GM19328 (cell line): ENCODE results near the gene NDUFS5.
"Not testable (repeated sequence)": the region's sequence is repeated elsewhere in the genome, so short reads cannot be mapped to it uniquely, and the experiment has no call there.

ENCODE experiments used
- ATAC-seq: cut with Tn5 transposase; IDR thresholded peaks from one replicate; pipeline ENCODE4 v1.9.1; 2021; ENCODE audit warnings: mild to moderate bottlenecking, moderate library complexity; ENCODE audit not compliant: unreplicated experiment

Gene NDUFS5

DNA sequence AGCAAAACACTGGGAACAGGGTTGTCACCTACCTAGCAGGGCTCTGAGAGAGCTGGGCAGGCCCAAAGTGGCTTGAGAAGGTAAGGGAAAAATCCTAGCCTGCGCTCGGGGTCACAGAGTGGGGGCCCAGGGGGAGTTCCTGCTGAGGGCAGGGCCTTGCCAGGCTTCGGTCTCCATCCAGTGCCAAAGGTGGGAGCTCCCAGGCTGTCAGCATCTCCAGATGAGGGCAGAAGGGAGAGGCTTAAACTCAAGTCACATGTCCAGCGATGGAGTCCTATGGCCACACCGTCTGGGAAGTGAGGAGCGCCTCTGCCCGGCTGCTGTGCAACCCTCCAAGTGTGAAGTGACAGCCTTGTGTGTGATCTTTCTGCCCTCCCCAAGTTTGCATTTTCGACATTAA lies 11.2 kb upstream of the NDUFS5 start:
- ATAC-seq, result not testable (repeated sequence)

DNA sequence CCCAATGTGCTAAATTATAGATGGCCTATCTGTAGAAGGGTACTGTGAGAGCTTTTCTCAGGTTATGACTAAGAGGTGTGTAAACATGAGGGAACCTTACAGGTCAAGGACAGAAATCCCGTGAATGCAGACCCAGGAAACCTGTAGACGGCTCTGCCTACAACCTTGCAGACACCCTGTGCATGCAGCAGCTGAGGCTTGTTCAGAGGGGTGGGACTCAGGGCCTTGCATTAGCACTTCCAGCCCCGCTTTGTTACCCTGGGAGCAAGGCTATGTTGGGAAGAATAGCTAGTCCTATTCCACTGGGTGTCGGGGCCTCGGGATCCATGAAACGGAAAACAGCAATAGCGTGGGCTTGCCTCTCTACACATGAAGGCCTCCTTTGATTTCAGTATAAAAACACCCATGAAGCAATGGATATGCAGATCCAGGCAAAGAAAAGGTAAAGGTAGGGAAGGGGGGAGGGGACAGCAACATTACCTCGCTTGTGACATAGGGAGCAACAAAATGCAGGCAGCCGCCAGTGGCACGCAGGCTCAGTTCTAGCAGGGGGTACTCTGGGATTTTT lies 9.5 kb upstream of the NDUFS5 start:
- no peak for ATAC-seq

DNA sequence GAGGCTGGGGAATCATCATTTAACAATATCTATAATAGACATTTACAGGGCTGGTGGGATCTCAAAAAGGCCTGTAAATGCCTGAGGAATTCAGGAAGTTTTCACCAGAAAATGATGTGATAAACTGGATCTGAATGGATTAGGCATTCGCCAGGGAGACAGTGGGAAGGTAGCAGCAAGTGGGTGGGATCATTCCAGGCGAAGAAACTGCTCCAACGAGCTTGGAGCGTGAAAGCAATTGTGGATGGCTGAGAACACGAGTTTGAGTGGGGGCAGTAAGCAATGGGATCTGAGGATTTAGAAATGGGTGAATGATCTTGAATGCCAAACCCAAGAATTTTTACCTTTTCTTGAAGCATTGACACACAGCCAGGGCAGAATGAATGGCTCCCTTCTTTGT lies 8.9 kb upstream of the NDUFS5 start:
- ATAC-seq, result no peak

DNA sequence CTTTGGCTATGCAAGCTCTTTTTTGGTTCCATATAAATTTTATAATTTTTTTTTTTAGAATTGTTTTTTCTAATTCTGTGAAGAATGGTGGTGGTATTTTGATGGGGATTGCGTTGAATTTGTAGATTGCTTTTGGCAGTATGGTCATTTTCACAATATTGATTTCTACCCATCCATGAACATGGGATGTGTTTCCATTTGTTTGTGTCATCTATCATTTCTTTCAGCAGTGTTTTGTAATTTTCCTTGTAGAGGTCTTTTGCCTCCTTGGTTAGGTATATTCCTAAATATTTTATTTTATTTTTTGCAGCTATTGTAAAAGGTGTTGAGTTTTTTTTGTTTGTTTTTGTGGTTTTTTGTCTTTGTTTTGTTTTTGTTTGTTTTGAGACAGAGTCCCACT lies 5.7 kb upstream of the NDUFS5 start:
- not testable (repeated sequence) for ATAC-seq

DNA sequence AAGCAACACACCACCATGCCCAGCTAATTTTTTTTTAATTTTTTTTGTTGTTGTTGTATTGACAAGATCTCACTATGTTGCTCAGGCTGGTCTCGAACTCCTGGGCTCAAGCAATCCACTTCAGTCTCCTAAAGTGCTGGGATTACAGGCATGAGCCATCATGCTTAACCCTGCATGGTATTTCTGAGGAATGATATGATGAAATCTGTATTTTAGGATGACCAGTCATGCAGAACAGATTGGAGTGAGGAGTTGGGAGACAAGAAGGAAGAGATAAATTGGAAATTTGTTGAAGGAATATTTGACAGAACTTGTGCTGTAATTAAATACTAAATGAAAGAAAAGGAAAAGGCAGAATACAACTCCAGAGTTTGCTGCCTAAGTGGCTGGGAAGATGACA lies 4.7 kb upstream of the NDUFS5 start:
- no peak for ATAC-seq

DNA sequence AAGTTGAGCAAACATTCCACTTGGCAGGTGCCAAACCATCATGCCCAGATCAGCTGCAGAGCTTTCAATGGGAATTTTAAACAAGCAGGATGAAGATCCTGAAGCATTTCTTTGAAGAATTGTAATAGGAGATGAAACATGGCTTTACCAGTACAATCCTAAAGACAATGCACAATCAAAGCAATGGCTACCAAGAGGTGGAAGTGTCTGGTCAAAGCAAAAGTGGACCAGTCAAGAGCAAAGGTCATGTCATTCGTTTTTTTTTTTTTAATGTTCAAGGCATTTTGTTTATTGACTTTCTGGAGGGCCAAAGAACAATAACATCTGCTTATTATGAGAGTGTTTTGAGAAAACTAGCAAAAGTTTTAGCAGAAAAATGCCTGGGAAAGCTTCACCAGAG lies 3.0 kb upstream of the NDUFS5 start:
- ATAC-seq, result no peak

DNA sequence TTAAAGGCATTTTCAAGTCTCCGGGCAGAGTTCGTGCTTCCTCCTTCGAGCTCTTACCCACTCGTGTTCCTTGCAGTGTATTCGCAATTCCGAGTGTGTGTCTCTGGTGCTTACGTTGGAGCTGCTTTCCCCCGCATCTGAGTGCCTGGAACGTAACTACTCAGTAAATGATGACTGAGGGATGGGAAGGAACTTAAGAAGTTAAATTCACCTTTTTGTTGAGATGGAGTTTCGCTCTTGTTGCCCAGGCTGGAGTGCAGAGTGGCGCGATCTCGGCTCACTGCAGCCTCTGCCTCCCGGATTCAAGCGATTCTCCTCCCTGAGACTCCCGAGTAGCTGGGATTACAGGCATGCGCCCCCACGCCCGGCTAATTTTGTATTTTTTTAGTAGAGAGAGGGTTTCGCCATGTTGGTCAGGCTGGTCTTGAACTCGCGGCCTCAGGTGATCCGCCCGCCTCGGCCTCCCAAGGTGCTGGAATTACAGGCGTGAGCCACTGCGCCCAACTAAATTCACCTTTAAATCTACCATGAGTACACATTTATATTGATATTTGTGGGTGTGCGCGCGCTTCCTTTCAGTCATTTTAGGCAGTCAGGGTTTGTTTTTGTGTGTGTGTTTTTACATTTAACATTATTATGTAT lies 837 bp downstream of the NDUFS5 start:
- no peak for ATAC-seq

DNA sequence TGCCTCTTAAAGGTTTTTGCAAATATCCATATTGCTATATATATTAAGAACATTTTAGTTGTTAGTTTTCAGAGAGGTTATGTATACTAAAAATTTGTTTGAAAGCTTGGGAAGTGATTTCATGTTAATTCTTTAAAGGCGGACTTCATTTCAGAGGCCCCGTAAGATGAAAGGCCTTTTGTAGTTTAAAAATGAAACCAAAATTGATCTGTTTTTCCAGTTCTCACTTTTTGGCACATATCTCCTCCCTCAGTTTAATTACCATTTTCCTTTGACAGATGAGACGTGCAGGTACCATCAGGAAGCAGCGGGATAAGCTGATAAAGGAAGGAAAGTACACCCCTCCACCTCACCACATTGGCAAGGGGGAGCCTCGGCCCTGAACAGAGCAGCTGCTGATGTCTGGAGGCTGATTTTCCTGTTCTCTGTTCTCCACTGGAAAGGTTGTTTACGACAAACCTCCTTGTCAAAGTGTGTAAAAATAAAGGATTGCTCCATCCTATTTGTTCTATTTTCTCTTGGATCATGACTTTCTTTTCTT lies 8.0 kb downstream of the NDUFS5 start:
- ATAC-seq, result no peak

DNA sequence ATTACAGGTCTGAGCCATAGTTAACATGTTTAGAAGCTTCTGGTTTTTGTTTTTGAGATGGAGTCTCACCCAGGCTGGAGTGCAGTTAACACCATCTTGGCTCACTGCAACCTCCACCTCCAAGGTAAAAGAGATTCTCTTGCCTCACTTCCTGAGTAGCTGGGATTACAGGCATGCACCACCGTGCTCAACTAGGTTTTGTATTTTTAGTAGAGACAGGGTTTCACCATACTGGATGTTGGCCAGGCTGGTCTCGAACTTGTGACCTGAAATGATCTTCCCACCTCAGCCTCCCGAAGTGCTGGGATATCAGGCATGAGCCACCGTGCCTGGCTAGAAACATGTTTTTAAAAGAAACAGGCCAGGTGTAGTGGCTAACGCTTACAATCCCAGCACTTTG lies 10.5 kb downstream of the NDUFS5 start:
- ATAC-seq, result no peak

DNA sequence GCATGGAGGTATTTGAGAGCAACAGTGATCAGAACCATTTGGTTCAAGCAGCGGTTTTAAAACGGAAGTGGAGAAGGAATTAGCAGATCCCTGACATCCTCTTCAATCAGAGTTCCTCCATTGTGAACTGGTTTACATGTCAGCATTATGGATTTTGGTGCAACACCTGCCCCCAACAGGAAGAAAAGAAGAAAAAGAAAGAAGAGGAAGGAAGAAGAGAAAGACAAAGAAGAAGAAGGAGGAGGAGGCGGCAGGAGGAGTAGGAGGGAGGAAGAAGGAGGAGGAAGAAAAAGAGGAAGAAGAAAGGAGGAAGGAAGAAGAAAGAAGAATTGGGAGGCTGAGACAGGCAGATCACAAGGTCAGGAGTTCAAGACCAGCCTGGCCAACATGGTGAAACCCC lies 17.4 kb downstream of the NDUFS5 start:
- no peak for ATAC-seq

DNA sequence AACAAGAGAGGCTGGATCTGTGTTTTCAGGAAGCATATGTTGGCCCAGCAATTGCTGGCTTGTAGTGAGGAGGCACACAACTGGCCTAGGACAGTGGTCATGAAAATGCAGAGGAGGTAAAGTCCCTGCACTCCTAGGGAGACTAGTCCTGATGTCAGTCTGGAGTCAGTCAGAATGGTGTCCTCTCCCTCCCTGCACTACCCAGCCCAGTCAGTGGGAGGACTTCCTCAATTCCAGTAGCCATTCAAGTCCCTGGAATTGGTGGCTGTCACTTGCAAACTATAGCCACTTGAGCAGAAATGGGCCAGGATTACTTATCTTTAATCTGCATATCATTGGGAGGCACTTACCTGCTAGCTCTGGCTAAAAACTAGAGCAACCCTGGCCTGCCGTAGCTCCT lies 18.6 kb downstream of the NDUFS5 start:
- ATAC-seq, result no peak

DNA sequence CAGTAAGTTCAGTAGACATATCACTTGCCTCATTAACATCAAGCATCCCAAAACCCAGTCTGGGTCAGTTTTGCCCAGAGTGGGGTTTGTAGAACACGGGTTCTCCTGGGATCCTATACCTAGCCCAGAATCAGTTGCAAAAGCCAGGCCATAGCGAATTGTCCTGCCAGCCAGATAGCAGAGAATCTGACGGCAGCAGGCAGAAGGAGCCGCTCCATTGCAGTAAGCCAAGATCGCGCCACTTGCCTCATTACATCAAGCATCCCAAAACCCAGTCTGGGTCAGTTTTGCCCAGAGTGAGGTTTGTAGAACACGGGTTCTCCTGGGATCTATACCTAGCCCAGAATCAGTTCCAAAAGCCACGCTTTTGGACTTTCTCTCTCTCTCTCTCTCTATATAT lies 19.1 kb downstream of the NDUFS5 start:
- no peak for ATAC-seq

DNA sequence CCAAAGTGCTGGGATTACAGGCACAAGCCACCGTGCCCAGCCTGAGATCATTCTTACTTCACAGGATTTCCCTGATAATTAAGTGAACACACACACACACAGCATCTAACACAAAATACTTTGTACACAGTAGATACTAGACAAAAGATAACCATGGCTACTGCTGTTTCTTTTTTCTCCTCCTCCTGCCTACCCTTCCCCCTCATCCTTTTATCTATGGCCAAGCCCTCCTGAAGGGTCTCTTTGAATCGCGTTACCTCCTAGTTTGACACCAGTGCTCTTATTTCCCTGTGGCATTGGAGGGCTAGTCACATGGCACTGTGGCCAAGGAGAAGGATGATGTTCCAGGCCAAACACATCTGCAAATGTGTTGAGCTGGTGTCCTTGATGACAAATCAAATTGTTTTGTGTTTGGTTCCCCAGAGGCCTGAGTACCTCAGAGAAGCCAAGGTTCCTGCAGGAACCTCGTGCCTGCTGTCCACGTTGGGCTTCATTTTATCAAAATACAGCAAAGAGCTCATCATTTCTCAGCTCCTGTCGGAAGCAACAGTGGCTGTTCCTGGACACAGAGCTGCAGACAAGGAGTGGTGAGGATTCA lies 20.6 kb downstream of the NDUFS5 start:
- ATAC-seq, result no peak

DNA sequence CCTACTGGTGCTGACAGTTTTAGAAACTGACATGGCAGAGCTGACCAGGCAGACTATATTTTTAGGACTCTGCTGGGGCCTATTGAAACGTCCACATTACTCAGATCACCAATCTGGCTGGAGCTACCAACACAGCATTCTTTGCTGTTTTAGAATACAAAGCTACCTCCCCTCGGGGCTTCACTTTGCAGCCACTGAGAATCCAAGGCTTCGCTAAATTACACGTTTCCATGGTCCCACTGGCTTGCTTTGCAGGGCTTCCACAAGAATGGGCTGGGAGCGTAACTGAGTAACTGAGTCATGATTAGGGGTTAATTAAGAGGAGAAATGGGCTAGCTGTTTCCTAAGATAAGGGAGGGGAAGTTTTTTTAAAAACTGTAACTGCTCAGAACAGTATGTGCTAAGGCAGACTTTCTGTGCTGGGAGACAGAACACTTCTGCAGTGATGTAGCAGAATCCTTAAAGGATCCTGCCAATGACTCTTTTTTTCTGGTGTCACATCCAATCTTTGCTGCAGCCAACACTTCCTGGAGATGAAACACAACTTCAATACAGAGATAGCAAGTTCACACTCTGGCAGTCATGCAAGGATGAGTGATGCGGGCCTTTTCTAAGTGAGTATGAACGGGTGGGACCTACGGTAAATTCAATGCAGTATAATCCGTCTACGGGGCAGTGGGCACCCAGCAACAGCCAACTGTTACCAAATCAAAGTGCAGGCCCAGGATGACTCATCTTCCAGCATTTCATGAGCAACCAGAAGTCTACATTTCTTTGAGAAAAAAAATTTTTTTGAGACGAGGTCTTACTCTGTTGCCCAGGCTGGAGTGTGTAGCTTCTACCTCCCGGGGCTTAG lies 21.5 kb downstream of the NDUFS5 start:
- ATAC-seq, result no peak

DNA sequence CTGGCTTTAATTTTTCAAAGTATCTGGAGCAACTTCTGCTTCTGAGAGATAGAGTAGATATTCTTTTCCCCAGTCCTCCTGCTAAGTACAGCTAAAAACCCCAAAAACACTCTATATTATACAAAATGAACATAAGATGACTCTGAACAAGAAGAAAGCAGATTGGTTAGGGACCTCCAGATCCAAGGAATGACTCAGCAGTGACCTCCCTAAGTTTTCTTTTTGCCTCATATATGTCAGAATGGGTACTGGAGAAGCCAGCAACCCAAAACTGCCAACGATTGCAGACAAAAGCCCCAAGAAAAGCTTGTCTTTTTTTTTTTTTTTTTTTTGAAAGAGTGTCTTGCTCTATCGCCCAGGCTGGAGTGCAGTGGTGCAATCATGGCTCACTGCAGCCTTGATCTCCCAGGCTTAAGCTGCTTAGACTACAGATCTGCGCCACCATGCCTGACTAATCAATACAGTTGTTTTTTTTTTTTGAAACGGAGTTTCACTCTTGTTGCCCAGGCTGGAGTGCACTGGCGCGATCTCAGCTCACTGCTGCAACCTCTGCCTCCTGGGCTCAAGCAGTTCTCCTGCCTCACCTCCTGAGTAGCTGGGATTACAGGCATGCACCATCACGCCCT lies 22.7 kb downstream of the NDUFS5 start:
- ATAC-seq, result no peak

DNA sequence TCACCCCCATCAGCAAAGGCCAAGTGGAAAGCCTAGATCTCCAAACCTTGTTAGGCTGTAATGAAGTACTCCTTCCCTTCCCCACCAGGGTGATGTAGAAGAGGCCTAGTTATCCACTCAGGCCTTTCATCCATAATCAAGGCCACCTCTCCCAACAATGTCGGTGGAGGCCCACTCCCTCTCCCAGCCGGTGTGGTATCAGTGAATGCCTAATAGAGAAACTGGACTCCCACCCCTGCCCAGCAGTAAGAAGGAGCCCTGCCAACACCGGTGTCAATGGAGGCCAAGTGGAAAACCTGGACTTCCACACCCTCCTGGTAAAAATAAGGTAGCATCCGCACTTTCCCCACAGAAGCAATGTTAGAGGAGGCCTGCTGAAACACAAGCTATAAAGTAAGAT lies 23.9 kb downstream of the NDUFS5 start:
- no peak for ATAC-seq

DNA sequence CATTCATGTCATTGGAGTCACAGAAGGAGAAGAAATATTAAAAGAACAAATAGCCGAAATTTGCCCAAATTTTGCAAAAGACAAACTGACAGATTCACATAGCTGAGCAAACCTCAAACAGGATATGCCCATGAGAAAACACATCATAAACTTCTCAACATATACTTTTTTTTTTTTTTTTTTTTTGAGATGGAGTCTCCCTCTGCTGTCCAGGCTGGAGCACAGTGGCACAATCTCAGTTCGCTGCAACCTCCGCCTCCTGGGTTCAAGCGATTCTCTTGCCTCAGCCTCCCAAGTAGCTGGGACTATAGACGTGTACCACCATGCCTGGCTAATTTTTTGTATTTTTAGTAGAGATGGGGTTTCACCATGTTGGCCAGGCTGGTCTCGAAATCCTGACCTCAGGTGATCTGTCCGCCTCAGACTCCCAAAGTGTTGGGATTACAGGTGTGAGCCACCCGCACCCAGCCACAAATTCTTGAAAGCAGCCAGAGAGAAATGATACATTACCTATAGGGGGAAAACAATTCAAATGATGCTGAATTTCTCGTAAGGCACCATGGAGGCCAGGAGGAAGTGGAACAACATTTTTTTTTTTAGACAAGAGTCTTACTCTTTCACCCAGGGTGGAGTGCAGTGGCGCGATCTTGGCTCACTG lies 25.2 kb downstream of the NDUFS5 start:
- ATAC-seq, result not testable (repeated sequence)

DNA sequence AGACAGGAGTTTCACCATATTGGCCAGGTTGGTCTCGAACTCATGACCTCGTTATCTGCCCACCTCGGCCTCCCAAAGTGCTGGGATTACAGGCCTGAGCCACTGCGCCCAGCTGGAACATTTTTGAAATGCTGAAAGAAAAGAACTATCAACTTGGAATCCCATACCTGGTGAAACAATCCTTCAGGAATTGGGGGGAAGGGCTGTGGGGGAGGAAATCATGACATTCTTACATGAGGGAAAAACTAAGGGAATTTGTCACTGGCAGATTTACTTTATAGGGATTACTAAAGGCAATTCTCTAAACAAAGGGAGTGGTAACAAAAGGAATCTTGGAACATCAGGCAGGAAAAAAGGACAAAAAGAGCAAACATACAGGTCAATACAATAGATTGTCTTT lies 25.8 kb downstream of the NDUFS5 start:
- no peak for ATAC-seq

DNA sequence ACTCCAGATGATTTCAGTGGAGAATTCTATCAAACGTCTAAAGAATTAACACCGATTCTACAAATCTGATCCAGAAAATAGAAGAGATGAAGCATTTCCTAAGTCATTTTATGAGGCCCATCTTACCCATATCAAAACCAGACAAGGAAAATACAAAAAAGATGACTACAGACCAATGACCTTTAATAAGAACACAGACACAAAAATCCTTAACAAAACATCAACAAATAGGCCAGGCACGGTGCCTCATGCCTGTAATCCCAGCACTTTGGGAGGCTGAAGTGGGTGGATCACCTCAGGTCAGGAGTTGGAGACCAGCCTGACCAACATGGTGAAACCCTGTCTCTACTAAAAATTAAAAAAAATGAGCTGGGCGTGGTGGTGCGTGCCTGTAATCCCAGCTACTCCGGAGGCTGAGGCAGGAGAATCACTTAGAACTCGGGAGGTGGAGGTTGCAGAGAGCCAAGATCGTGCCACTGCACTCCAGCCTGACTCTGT lies 29.1 kb downstream of the NDUFS5 start:
- ATAC-seq, result not testable (repeated sequence)

DNA sequence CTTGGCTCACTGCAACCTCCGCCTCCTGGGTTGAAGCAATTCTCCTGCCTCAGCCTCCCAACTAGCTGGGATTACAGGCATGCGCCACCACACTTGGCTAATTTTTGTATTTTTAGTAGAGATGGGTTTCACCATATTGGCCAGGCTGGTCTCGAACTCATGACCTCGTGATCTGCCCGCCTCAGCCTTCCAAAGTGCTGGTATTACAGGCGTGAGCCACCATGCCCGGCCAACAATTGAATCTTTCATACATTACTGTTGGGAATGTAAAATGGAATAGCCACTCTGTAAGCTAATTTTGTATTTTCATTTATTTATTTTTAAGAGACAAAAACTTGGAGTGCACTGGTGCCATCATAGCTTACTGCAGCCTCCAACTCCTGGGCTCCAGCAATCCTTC lies 35.4 kb downstream of the NDUFS5 start:
- ATAC-seq, result not testable (repeated sequence)
